DOHH2 (cell line): ENCODE results near the gene ZNF22.

ENCODE experiments used
- H3F3A ChIP-seq: fragments of 200-600 bp; sonication (generic), shearing (Covaris generic); 2 replicates; pipeline ENCODE4 v1.6.0; 2016; ENCODE audit warnings: antibody characterized with exemption, mild to moderate bottlenecking; ENCODE audit not compliant: control insufficient read depth, insufficient read depth
- H3K27ac ChIP-seq: fragments of 200-600 bp; sonication (generic); 2 replicates; pipeline ENCODE4 v1.5.1; 2014; ENCODE audit warnings: low read depth, mild to moderate bottlenecking, low read length, moderate library complexity
- H3K27me3 ChIP-seq: fragments of 200-600 bp; sonication (generic); 2 replicates; pipeline ENCODE4 v1.6.1; 2014; ENCODE audit warnings: mild to moderate bottlenecking, low read length, mixed read lengths; ENCODE audit not compliant: control insufficient read depth
- H3K36me3 ChIP-seq: fragments of 200-600 bp; sonication (generic); 2 replicates; pipeline ENCODE4 v1.6.1; 2014; ENCODE audit warnings: mild to moderate bottlenecking, low read length, moderate library complexity, mixed read lengths; ENCODE audit not compliant: control insufficient read depth
- H3K4me1 ChIP-seq: fragments of 200-600 bp; sonication (generic); 2 replicates; pipeline ENCODE4 v1.6.1; 2014; ENCODE audit warnings: mild to moderate bottlenecking, low read length, mixed read lengths; ENCODE audit not compliant: control insufficient read depth
- H3K4me2 ChIP-seq: fragments of 200-600 bp; sonication (generic); 2 replicates; pipeline ENCODE4 v1.6.0; 2014; ENCODE audit warnings: mild to moderate bottlenecking, low read length, moderate library complexity
- H3K4me3 ChIP-seq: fragments of 200-600 bp; sonication (generic); 2 replicates; pipeline ENCODE4 v1.5.1; 2014; ENCODE audit warnings: mild to moderate bottlenecking, low read length, mixed read lengths
- H3K79me2 ChIP-seq: fragments of 200-600 bp; sonication (generic); 2 replicates; pipeline ENCODE4 v1.6.1; 2014; ENCODE audit warnings: mild to moderate bottlenecking, low read length, mixed read lengths; ENCODE audit not compliant: control insufficient read depth
- H3K9me2 ChIP-seq: fragments of 200-600 bp; sonication (generic); replicated peaks from 2 replicates; pipeline ENCODE4 v1.6.1; 2014; ENCODE audit warnings: mild to moderate bottlenecking, low read length, mixed read lengths; ENCODE audit not compliant: control insufficient read depth
- H3K9me3 ChIP-seq: fragments of 200-600 bp; sonication (generic); 2 replicates; pipeline ENCODE4 v1.6.1; 2014; ENCODE audit warnings: antibody characterized with exemption, low read length, mixed read lengths; ENCODE audit not compliant: control insufficient read depth, insufficient read depth
- H4K20me1 ChIP-seq: fragments of 200-600 bp; sonication (generic); 2 replicates; pipeline ENCODE4 v1.6.0; 2014; ENCODE audit warnings: low read depth, mild to moderate bottlenecking, antibody characterized with exemption, low read length, moderate library complexity; ENCODE audit not compliant: control insufficient read depth, insufficient read depth
- CTCF ChIP-seq: fragments of 200-600 bp; sonication (generic); IDR thresholded peaks from one replicate; pipeline ENCODE4 v1.5.1; 2014; ENCODE audit warnings: antibody characterized with exemption, mild to moderate bottlenecking, low read depth, low read length; ENCODE audit not compliant: poor library complexity, severe bottlenecking
- EZH2phosphoT487 ChIP-seq: fragments of 200-600 bp; sonication (generic); IDR thresholded peaks from 2 replicates; pipeline ENCODE4 v1.6.1; 2017; ENCODE audit warnings: borderline replicate concordance, mild to moderate bottlenecking, antibody characterized with exemption, low read length, moderate library complexity, mixed read lengths

The ZNF22 gene

GRCh38 chr10:44989597-44990301, 11.0 kb upstream of the ZNF22 start:
- H3K27ac ChIP-seq: no peak overlapping the region
- TF ChIP-seq EZH2phosphoT487: no peak
- no peak for TF ChIP-seq CTCF

GRCh38 chr10:44990302-44990655, 10.4 kb upstream of the ZNF22 start:
- Histone ChIP-seq H3K4me3 (no peak overlapping the region), H3K79me2 (no peaks in the 10 kb centered on the region), H3K4me2 (no peak overlapping the region), H3K9me2 (no peaks in the 10 kb centered on the region), H3F3A (no peaks in the 10 kb centered on the region), H3K4me1 (no peaks in the 10 kb centered on the region), H3K36me3 (no peaks in the 10 kb centered on the region), H4K20me1 (no peaks in the 10 kb centered on the region), H3K9me3 (no peaks in the 10 kb centered on the region), H3K27me3 (peaks cover 14% of the 10 kb centered on the region), H3K27ac (no peak overlapping the region)
- no peak for TF ChIP-seq CTCF
- TF ChIP-seq EZH2phosphoT487: no peak

More at GRCh38 chr10:44989597-44990301, 11.0 kb upstream of the ZNF22 start:
- Histone ChIP-seq H3K9me2 (no peaks in the 10 kb centered on the region), H3K79me2 (no peaks in the 10 kb centered on the region), H3K36me3 (no peaks in the 10 kb centered on the region), H3K4me3 (no peak overlapping the region), H4K20me1 (no peaks in the 10 kb centered on the region), H3K27me3 (peaks cover 18% of the 10 kb centered on the region), H3K4me2 (no peak overlapping the region), H3K4me1 (no peaks in the 10 kb centered on the region), H3K9me3 (no peaks in the 10 kb centered on the region), H3F3A (no peaks in the 10 kb centered on the region)

- Histone ChIP-seq H3K27me3 (peaks cover 8% of the 10 kb centered on the region), H3K79me2 (no peaks in the 10 kb centered on the region), H3K27ac (no peak overlapping the region), H3K4me3 (no peak overlapping the region), H3K9me3 (no peaks in the 10 kb centered on the region), H3K4me1 (no peaks in the 10 kb centered on the region), H4K20me1 (no peaks in the 10 kb centered on the region), H3K36me3 (no peaks in the 10 kb centered on the region), H3F3A (no peaks in the 10 kb centered on the region), H3K4me2 (no peak overlapping the region), H3K9me2 (no peaks in the 10 kb centered on the region)
- TF ChIP-seq CTCF (no peak), EZH2phosphoT487 (no peak)
Observed at GRCh38 chr10:44990965-44991364, 9.8 kb upstream of the ZNF22 start.
